Measurements from ENCODE around the gene FLVCR2.
A peak's percentile ranks its signal among the peaks of the same experiment; 100 is the strongest.

Gene FLVCR2

GRCh38 chr14:75634848-75635247, 56.4 kb downstream of the FLVCR2 start:
- DNase-seq = no peak

GRCh38 chr14:75636100-75636692, 57.8 kb downstream of the FLVCR2 start:
- no peak for DNase-seq

- DNase-seq = no peak
These were observed 62.5 kb downstream of the FLVCR2 start for GRCh38 chr14:75640876-75641275.

DNA sequence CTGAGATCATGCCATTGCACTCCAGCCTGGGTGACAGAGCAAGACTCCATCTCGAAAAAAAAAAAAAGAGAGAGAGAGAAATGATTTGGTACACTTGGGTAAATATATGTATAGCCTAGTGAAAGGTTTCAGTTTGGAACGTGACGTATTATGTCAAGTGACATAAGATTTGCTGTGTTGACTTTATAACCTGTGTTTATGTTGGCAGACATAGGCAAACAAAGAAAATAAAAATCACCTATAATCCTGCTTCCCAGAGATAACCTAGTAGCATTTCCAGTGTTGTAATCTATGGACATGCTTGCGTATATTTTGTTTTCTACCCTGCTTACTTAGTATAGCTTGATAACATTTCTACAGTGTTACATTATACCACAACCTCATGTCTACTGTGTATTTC, 65.6 kb downstream of the FLVCR2 start:
- DNase-seq = no peak

DNA sequence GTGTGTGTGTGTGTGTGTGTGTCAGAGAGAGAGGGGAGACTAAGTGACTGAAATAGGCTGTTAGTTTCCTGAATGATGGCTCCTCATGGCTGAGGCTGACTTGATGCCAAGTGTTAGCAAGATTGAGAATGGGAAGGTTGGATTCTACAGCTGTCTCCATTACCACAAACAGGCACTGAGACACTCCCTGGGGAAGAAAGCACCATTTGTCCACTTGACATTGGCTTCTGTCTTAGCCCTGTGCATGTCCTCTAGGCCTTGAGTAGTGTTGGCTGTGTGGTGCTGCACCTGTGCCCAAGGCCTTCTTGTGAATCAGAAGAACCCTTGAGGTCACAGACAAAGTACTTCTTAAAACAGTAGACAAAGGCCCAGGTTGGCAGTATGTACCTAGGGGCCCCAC, 66.6 kb downstream of the FLVCR2 start:
- DNase-seq = no peak

- DNase-seq = no peak
These were observed 68.3 kb downstream of the FLVCR2 start for GRCh38 chr14:75646762-75647161.

DNA sequence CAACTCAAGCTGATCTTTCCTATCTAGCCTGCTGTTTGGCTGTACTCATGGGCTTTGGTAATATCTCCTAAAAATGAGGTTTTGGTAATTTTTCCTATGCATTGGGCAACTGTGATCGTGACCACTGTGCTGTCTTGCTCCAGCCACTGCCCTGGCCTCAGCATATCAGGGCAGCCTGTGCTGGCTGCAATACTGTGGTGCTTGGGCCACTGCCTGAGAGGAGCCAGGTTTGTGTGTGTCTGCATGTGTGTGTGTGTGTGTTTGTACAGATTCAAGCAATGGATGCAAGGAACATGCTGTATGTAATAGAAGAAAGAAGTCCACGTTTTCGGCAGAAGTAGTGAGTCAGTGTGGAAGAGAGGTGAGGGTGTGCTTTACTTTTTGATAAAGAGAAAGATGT, 69.2 kb downstream of the FLVCR2 start:
- no peak for DNase-seq

- DNase-seq = no peak
These were observed 69.8 kb downstream of the FLVCR2 start for GRCh38 chr14:75648066-75648838.

GRCh38 chr14:75649337-75649736, 70.9 kb downstream of the FLVCR2 start:
- no peak for DNase-seq

DNA sequence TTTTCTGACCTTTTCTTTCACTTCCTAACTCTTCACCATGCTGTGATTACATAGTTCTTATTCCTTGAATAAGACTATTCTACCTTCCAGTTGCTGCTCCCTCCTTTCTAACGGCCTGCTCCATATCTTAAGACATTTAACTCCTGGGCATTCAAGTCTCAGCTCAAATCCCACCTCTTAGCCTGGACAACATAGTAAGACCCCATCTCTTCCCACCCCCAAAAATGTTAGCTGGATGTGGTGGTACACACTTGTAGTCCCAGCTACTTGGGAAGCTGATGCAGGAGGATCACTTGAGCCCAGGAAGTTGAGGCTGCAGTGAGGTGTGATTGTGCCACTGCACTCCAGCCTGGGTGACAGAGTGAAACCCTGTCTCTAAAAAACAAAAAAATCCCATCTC, 71.4 kb downstream of the FLVCR2 start:
- no peak for DNase-seq

DNA sequence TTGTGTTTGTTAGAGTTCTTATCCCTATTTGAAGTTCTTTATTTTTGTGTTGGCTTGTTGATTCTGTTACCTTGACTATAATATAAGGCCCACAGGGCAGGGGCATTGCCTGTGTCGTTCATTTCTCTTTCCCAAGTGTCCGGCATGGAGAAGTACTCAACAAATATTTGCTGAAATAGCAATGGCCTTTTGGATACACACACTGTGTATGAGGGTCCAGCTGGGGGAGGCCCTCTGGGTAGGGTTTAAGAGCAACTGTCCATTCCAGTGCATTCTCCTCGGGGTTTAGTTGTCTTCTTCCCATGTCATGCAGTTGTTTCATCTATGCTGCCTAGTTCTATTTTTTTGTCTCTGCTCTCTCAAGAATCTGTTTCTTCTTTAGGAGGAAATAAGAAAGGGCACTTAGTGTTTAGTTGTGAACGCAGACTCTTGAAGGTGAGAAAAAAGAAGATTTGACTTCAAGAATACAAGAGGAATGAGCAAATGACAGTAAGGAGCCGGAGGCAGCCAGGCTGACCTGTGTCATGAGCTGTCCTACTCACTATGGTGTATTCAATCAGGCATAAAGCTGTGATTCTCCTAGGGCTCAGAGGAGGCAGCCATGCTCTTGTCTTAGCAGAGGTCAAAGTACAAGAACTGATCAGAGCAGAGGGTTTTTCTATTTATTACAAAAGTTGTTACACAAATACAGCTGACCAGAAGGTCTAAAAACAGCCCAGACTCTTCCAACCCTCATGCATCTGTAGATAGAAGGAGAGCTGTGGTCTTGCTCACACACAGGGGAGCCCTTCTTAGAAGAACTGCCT, 72.0 kb downstream of the FLVCR2 start:
- DNase-seq = no peak

GRCh38 chr14:75653563-75653962, 75.1 kb downstream of the FLVCR2 start:
- DNase-seq = no peak

- DNase-seq = peak; percentile 81
These were observed 75.8 kb downstream of the FLVCR2 start for GRCh38 chr14:75654127-75654732.

GRCh38 chr14:75655235-75655634, 76.8 kb downstream of the FLVCR2 start:
- no peak for DNase-seq

GRCh38 chr14:75657331-75657730, 78.9 kb downstream of the FLVCR2 start:
- DNase-seq = no peak

DNA sequence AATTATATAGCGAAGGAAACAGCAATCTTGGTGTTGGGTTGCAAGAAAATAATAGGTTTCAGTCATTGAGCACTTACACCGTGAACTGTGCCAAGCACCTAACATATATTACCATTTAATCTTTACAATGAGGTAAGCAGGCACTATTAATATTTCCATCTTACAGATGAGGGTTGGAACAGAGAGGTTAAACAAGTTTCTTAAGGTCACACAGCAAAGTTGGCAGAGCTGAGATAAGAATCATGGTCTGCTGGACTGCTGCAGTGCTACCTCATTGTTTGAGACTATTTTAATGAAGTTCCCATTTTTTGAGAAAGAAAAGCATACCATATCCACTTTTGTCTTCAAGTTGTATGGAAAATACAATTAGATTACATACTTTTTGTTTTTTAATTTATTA, 80.5 kb downstream of the FLVCR2 start:
- no peak for DNase-seq

- DNase-seq = no peak
These were observed 81.8 kb downstream of the FLVCR2 start for GRCh38 chr14:75660238-75660629.

GRCh38 chr14:75660630-75661498, 82.4 kb downstream of the FLVCR2 start, which contains the start of the genes ERG28 and TTLL5:
Gene ERG28 (minus strand): TSS chr14:75660876. CDS start chr14:75657502, 3,374 bp downstream.
Gene TTLL5 (plus strand): TSS chr14:75661246. CDS start chr14:75663150, 1,904 bp downstream.
- peak; percentile 98 for DNase-seq

GRCh38 chr14:75661499-75661814, 83.0 kb downstream of the FLVCR2 start:
- DNase-seq = no peak

DNA sequence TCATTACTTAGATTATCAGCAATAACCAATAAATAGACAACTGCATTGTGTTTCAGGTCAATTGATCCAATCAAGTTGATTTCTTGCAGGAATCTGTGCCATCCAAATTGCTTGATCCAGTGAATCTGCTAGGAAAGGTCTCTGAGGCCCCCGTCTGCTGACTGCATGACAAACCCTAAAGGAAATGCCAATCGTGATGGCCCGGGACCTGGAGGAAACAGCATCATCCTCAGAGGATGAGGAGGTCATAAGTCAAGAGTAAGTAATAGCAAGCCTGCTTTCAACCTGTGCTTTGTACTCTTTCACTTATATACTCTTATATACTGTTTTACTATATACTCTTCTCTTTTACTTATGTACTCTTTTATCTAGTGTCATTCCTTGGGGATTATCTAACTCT, 84.5 kb downstream of the FLVCR2 start:
- DNase-seq = no peak

GRCh38 chr14:75667099-75667765, 88.8 kb downstream of the FLVCR2 start:
- no peak for DNase-seq

Data from activated CD4-positive, alpha-beta T cell treated with anti-CD3 and anti-CD28 coated beads, Interleukin-2, amount 50 U/mL, for 16 hours (primary cell).